ENCODE measurements around the gene BMP7. TPM values are rescaled to one million over a fixed set of nuclear protein-coding genes. Genes with fewer than 3 reads are reported as not detected.

The BMP7 gene
- total and polyA plus RNA-seq, 2 experiments from 2014 or later: 15.9 to 22.8 TPM

- ATAC-seq: peak; percentile 49
- no peaks in the 10 kb centered on the region for H4K20me1 ChIP-seq (replicated peaks; ENCODE audit: insufficient read depth)
- 0 out of 2 replicates have a peak overlapping the region, but pooled peaks have one; percentile 19 for H3K27ac ChIP-seq (ENCODE audit: low read depth)
- H3K4me3 Mint-ChIP-seq: no peak overlapping the region
- no peaks in the 10 kb centered on the region for H3K27me3 ChIP-seq (ENCODE audit: insufficient read depth)
- H3K27me3 Mint-ChIP-seq (ENCODE audit: insufficient read depth, low read depth, poor library complexity): peaks cover 12% of the 10 kb centered on the region
- H2AFZ ChIP-seq: no peak overlapping the region
- TF ChIP-seq CREB1 (CRISPR knock-in tag; IDR thresholded peaks at IDR 0.05; ENCODE audit: low read depth): no peak
- no peak for TF ChIP-seq STAT1 (IDR thresholded peaks at IDR 0.05; ENCODE audit: unreplicated experiment)
- no peak for TF ChIP-seq POLR2AphosphoS5 (IDR thresholded peaks at IDR 0.05; ENCODE audit: low read depth)
- no peak for TF ChIP-seq NANOG (IDR thresholded peaks at IDR 0.05; ENCODE audit: borderline replicate concordance)
- no peak for TF ChIP-seq ZNF331 (CRISPR knock-in tag; IDR thresholded peaks at IDR 0.05; ENCODE audit: low read depth)
- TF ChIP-seq CTCF (conservative IDR thresholded peaks at IDR 0.05; ENCODE audit: low read depth in 2 of 2): no peak
- no peak for TF ChIP-seq ZNF462 (CRISPR knock-in tag; IDR thresholded peaks at IDR 0.05)
- no peak for TF ChIP-seq REST (IDR thresholded peaks at IDR 0.05; ENCODE audit: unreplicated experiment)
- TF ChIP-seq ZNF114 (CRISPR knock-in tag; IDR thresholded peaks at IDR 0.05): no peak
- no peak for TF ChIP-seq EZH2 (IDR thresholded peaks at IDR 0.05; ENCODE audit: low read depth, unreplicated experiment)
- TF ChIP-seq EZH2phosphoT487 (IDR thresholded peaks at IDR 0.05; ENCODE audit: unreplicated experiment): no peak
- no peak for TF ChIP-seq JUNB (IDR thresholded peaks at IDR 0.05; ENCODE audit: unreplicated experiment)
- H3K36me3 Mint-ChIP-seq (ENCODE audit: low read depth): no peaks in the 10 kb centered on the region
- peaks cover 11% of the 10 kb centered on the region; the same call in 1 of the 2 replicates for H3K4me1 ChIP-seq (ENCODE audit: insufficient read depth)
- H3K4me1 Mint-ChIP-seq: peaks cover 23% of the 10 kb centered on the region
- H3F3A ChIP-seq (replicated peaks; ENCODE audit: low read depth): no peaks in the 10 kb centered on the region
- peak; percentile 28 for DNase-seq (ENCODE audit: low spot score)
- no peaks in the 10 kb centered on the region for H3K79me2 ChIP-seq (replicated peaks; ENCODE audit: insufficient read depth)
- no peak overlapping the region for H3K4me2 ChIP-seq
- H3K27ac Mint-ChIP-seq: no peak overlapping the region
- no peaks in the 10 kb centered on the region for H3K36me3 ChIP-seq (ENCODE audit: insufficient read depth)
- no peak overlapping the region for H3K4me3 ChIP-seq
- H3K9me2 ChIP-seq (ENCODE audit: insufficient read depth): no peaks in the 10 kb centered on the region
- no peaks in the 10 kb centered on the region for H3K9me3 Mint-ChIP-seq
These were observed 87.2 kb downstream of the BMP7 start for GRCh38 chr20:57179265-57179664.

Measured in GM23338 (cell line).